K562 (cell line): ENCODE measurements around the gene GPATCH3.

Experiments used
- HDAC2 ChIP-seq: fragments of 450-650 bp; IDR thresholded peaks from 2 replicates; pipeline ENCODE4 v1.6.1; 2016; ENCODE audit warnings: mild to moderate bottlenecking
- RBM14 ChIP-seq: fragments of 200-400 bp; formaldehyde crosslinking; IDR thresholded peaks from 2 replicates; pipeline ENCODE4 v1.6.1; 2018; ENCODE audit warnings: low read depth, mild to moderate bottlenecking, low read length, moderate library complexity, borderline replicate concordance; ENCODE audit not compliant: insufficient read depth
- SMAD4 ChIP-seq: fragments of 250-450 bp; sonication (Bioruptor Pico); conservative IDR thresholded peaks from 2 replicates; pipeline ENCODE4 v1.8.0; 2021; ENCODE audit warnings: inconsistent platforms, mild to moderate bottlenecking, moderate library complexity
- STAT5A ChIP-seq: IDR thresholded peaks from 2 replicates; pipeline ENCODE4 v1.6.1; 2012; ENCODE audit warnings: low read length, inconsistent platforms, borderline replicate concordance

DNA sequence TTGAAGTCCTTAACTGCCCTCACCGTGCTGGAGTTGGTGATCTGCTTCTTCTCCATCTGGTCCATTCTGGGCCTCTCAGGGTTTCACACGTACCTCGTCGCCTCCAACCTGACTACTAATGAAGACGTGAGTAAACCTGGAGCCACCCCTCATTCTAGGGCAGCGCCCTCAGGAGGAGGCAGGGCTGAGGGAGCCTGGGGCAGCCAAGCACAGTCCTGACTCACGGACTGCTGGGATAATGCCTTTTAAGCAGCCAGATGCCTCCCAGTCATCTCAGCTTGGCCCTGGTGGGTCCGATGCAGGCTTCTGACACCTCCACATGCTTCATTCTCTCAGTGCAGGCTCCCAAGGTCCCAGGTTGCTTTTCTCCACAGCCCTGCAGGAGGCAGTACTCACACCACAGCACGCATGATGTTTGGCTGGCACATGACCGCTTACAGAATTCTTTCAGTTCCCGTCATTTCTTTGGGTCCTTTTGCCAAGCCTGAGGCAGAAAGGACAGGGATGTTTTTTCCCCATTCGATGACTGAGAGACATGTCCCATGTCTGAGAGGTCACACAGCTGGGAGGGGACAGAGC lies 49.1 kb downstream of the GPATCH3 start:
- TF ChIP-seq HDAC2: no peak
- no peak for TF ChIP-seq STAT5A
- TF ChIP-seq SMAD4: no peak
- TF ChIP-seq RBM14: no peak
